Hepatocyte (in vitro differentiated cells): ENCODE results near the gene OR6K3. TPM values are rescaled to one million over a fixed set of nuclear protein-coding genes. Genes with fewer than 3 reads are reported as not detected.

ENCODE experiments used
- polyA plus RNA-seq: library from polyadenylated mRNA; unstranded; fragments of >200 nt; fragmentation: Nextera tagmentation; extraction: Ambion mirVana; gene quantifications from 2 replicates; pipeline ENCODE4 v1.2.1, GENCODE V29; 2016
- total RNA-seq: library from RNA; depleted of rRNA; stranded (reverse); fragments of >200 nt; gene quantifications from 2 replicates; pipeline ENCODE4 v1.2.3, GENCODE V29; 2014

Gene OR6K3
- total and polyA plus RNA-seq, 2 experiments from 2014 or later, result not detected

Other genes starting within 250 kb of the OR6K3 start
- gene OR10R2, start 248.5 kb downstream of the OR6K3 start, total RNA-seq, result not detected in 2 replicates
- gene OR10R2, start 248.5 kb downstream of the OR6K3 start, polyA plus RNA-seq, result not detected in 2 replicates
- not detected in 2 replicates for gene OR6Y1, start 166.3 kb downstream of the OR6K3 start, total RNA-seq
- not detected in 2 replicates for gene OR6Y1, start 166.3 kb downstream of the OR6K3 start, polyA plus RNA-seq
- not detected in 2 replicates for gene OR6P1, start 150.1 kb downstream of the OR6K3 start, total RNA-seq
- gene OR6P1, start 150.1 kb downstream of the OR6K3 start, polyA plus RNA-seq, result not detected in 2 replicates
- not detected in 2 replicates for gene OR10X1, start 140.8 kb downstream of the OR6K3 start, total RNA-seq
- gene OR10X1, start 140.8 kb downstream of the OR6K3 start, polyA plus RNA-seq, result not detected in 2 replicates
- gene OR10Z1, start 115.5 kb downstream of the OR6K3 start, total RNA-seq, result not detected in 2 replicates
- gene OR10Z1, start 115.5 kb downstream of the OR6K3 start, polyA plus RNA-seq, result not detected in 2 replicates
- gene SPTA1, start 34.0 kb downstream of the OR6K3 start, total RNA-seq, result 0.03 and 0.04 TPM in 2 replicates
- gene SPTA1, start 34.0 kb downstream of the OR6K3 start, polyA plus RNA-seq, result 1.1 TPM in 1 of 2 replicates, not detected in the other
- gene OR6K2, start 20.1 kb downstream of the OR6K3 start, total RNA-seq, result not detected in 2 replicates
- gene OR6K2, start 20.1 kb downstream of the OR6K3 start, polyA plus RNA-seq, result not detected in 2 replicates
- gene OR6K6, start 34.0 kb upstream of the OR6K3 start, total RNA-seq, result not detected in 2 replicates
- gene OR6K6, start 34.0 kb upstream of the OR6K3 start, polyA plus RNA-seq, result not detected in 2 replicates
- not detected in 2 replicates for gene OR6N1, start 51.5 kb upstream of the OR6K3 start, total RNA-seq
- not detected in 2 replicates for gene OR6N1, start 51.5 kb upstream of the OR6K3 start, polyA plus RNA-seq
- gene OR6N2, start 60.5 kb upstream of the OR6K3 start, total RNA-seq, result not detected in 2 replicates
- not detected in 2 replicates for gene OR6N2, start 60.5 kb upstream of the OR6K3 start, polyA plus RNA-seq
- not detected in 2 replicates for gene MNDA, start 110.6 kb upstream of the OR6K3 start, total RNA-seq
- not detected in 2 replicates for gene MNDA, start 110.6 kb upstream of the OR6K3 start, polyA plus RNA-seq
- not detected in 2 replicates for gene PYHIN1, start 210.8 kb upstream of the OR6K3 start, total RNA-seq
- gene PYHIN1, start 210.8 kb upstream of the OR6K3 start, polyA plus RNA-seq, result not detected in 2 replicates